HG03378 (cell line): Measurements from ENCODE around the gene TMX1.

Experiments used
- ATAC-seq: cut with Tn5 transposase; IDR thresholded peaks from one replicate; pipeline ENCODE4 v1.9.1; 2021; ENCODE audit warnings: mild to moderate bottlenecking, moderate library complexity; ENCODE audit not compliant: unreplicated experiment

TMX1 gene

GRCh38 chr14:51242545-51243490, 2.8 kb downstream of the TMX1 start:
- ATAC-seq, result no peak

- ATAC-seq, result no peak
Measured at GRCh38 chr14:51244591-51244990, 4.5 kb downstream of the TMX1 start.

- ATAC-seq, result no peak
Measured at GRCh38 chr14:51246032-51246431, 6.0 kb downstream of the TMX1 start.

- peak; percentile 70 for ATAC-seq
Measured at GRCh38 chr14:51248016-51248987, 8.3 kb downstream of the TMX1 start.

GRCh38 chr14:51251486-51251885, 11.4 kb downstream of the TMX1 start:
- no peak for ATAC-seq

- no peak for ATAC-seq
Measured at GRCh38 chr14:51253880-51254279, 13.8 kb downstream of the TMX1 start.

GRCh38 chr14:51258280-51258679, 18.2 kb downstream of the TMX1 start:
- no peak for ATAC-seq

- no peak for ATAC-seq
Measured at GRCh38 chr14:51258788-51259187, 18.7 kb downstream of the TMX1 start.

GRCh38 chr14:51260225-51260624, 20.2 kb downstream of the TMX1 start:
- no peak for ATAC-seq

GRCh38 chr14:51261151-51261550, 21.1 kb downstream of the TMX1 start:
- ATAC-seq, result no peak

GRCh38 chr14:51262868-51263267, 22.8 kb downstream of the TMX1 start:
- ATAC-seq, result no peak

GRCh38 chr14:51269634-51270033, 29.6 kb downstream of the TMX1 start:
- ATAC-seq, result no peak

GRCh38 chr14:51276605-51277004, 36.6 kb downstream of the TMX1 start:
- no peak for ATAC-seq

- no peak for ATAC-seq
Measured at GRCh38 chr14:51277753-51278415, 37.8 kb downstream of the TMX1 start.

GRCh38 chr14:51282517-51282916, 42.5 kb downstream of the TMX1 start:
- ATAC-seq, result no peak

GRCh38 chr14:51283402-51284085, 43.5 kb downstream of the TMX1 start:
- ATAC-seq, result no peak

- ATAC-seq, result no peak
Measured at GRCh38 chr14:51284241-51284640, 44.2 kb downstream of the TMX1 start.

GRCh38 chr14:51285120-51285519, 45.1 kb downstream of the TMX1 start:
- no peak for ATAC-seq

GRCh38 chr14:51289169-51289568, 49.1 kb downstream of the TMX1 start:
- ATAC-seq, result no peak

GRCh38 chr14:51290132-51290531, 50.1 kb downstream of the TMX1 start:
- ATAC-seq, result no peak
